HG03097 (cell line): ENCODE results near the gene COX6B2.
"Not testable (repeated sequence)": the region's sequence is repeated elsewhere in the genome, so short reads cannot be mapped to it uniquely, and the experiment has no call there.

Experiments used
- ATAC-seq: cut with Tn5 transposase; IDR thresholded peaks from one replicate; pipeline ENCODE4 v1.9.1; 2021; ENCODE audit not compliant: unreplicated experiment, low FRiP score

Gene COX6B2

GRCh38 chr19:55354698-55355212, at the start of gene COX6B2:
TSS of gene COX6B2 (minus strand) at chr19:55354719. CDS start at chr19:55354521, 198 bp downstream.
- ATAC-seq, result no peak

GRCh38 chr19:55402509-55402908, 48.0 kb upstream of the COX6B2 start:
- ATAC-seq, result no peak

GRCh38 chr19:55401390-55401789, 46.9 kb upstream of the COX6B2 start:
- ATAC-seq, result not testable (repeated sequence)

GRCh38 chr19:55400281-55401087, 46.0 kb upstream of the COX6B2 start:
- ATAC-seq, result no peak

- no peak for ATAC-seq
Observed at GRCh38 chr19:55398200-55398925, 43.8 kb upstream of the COX6B2 start.

GRCh38 chr19:55392820-55393761, 38.6 kb upstream of the COX6B2 start:
- no peak for ATAC-seq

GRCh38 chr19:55391702-55392615, 37.4 kb upstream of the COX6B2 start:
- no peak for ATAC-seq

GRCh38 chr19:55391191-55391670, 36.7 kb upstream of the COX6B2 start:
- ATAC-seq, result no peak

GRCh38 chr19:55390461-55390880, 36.0 kb upstream of the COX6B2 start:
- ATAC-seq, result no peak

GRCh38 chr19:55389386-55390317, 35.1 kb upstream of the COX6B2 start:
- no peak for ATAC-seq

- no peak for ATAC-seq
Observed at GRCh38 chr19:55387736-55388497, 33.4 kb upstream of the COX6B2 start.

- ATAC-seq, result no peak
Observed at GRCh38 chr19:55386493-55386971, 32.0 kb upstream of the COX6B2 start.

GRCh38 chr19:55385724-55386492, 31.4 kb upstream of the COX6B2 start, which contains the start of gene RPL28:
TSS of gene RPL28 (plus strand) at chr19:55385932. CDS start at chr19:55386358, 426 bp downstream.
- peak; percentile 78 for ATAC-seq

GRCh38 chr19:55384920-55385723, 30.6 kb upstream of the COX6B2 start:
- ATAC-seq, result peak; percentile 49

- ATAC-seq, result no peak
Observed at GRCh38 chr19:55384131-55384919, 29.8 kb upstream of the COX6B2 start, which contains the start of gene TMEM238. TSS of gene TMEM238 (minus strand) at chr19:55384292. CDS start at chr19:55384259, 33 bp downstream.
